GM18508 (cell line): ENCODE results near the gene SLC12A8.

Source experiments
- ATAC-seq: cut with Tn5 transposase; IDR thresholded peaks from one replicate; pipeline ENCODE4 v1.9.1; 2021; ENCODE audit warnings: moderate number of reproducible peaks; ENCODE audit not compliant: insufficient read depth, unreplicated experiment

The SLC12A8 gene

DNA sequence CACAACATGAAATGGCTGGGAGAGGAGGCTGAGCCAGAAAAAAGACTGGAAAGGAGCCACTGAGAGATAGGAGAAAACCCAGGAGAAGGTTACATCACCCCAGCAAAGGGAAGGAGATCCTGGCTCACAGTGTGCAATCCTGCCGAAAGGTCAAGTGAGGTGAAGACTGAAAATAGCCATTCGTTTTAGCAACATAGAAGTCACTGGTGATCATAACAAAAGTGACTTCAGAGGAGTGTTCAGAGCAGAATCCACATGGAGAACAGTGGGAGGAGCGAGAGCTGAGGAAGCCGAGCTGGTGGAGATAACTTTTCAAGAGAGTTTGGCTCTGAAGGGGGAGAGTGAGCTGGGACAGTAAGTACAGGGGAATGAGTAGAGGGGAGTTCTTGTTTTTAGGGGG lies 151.4 kb downstream of the SLC12A8 start:
- ATAC-seq, result no peak

- no peak for ATAC-seq
These were observed 152.9 kb downstream of the SLC12A8 start for GRCh38 chr3:125059488-125060245.

DNA sequence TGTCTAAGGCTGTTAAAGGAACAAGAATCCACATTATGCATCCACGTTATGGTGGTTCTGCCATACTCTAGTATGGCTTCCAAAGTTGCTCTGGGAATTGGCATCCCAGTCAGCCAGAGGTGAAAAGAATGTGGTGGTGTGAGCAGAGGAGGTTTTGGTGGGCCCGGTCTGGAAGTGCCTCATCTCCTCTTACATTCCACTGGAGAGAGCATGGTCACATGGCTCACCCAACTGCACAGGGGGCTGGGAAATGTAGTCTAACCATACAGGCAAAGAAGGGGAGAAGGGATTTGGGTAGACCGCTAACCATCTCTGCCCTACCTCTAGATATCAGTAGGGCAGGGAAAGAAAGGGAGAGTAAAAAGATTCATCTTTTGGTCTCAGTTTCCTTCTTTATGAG lies 153.6 kb downstream of the SLC12A8 start:
- ATAC-seq, result no peak

GRCh38 chr3:125058529-125058928 lies 154.0 kb downstream of the SLC12A8 start:
- no peak for ATAC-seq

DNA sequence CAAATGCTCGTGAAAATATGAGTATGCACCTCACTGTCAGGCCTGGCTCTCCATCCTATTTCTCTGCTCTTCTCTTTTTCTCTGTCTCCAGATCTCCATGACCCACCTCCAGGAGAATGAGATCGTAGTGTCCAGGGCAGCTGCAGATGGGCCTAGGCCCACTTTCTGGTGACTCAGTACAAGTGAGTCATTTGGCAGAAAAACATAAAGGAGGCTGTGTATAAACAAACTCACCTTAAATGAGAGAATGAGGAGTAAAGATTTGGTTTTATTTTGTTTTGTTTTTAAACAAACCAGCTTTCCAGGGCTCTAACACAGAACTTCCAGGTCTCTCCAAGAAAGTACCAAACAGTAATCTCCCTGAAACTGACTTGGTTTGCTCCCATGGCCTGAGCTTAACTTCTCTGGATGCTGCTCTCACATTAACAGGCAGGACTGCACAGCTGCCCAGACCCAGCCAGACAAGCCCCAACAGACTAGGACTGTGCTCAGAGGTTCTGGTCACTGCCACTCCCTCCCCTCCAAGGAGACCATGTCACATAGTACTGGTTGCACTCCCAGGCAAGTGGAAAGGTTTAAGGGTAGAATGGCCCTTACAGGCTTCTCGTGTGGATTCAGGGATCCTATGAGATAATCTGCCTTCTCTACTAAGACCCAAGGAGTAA lies 155.2 kb downstream of the SLC12A8 start:
- no peak for ATAC-seq

- ATAC-seq, result no peak
These were observed 156.4 kb downstream of the SLC12A8 start, which contains the start of gene HEG1 for GRCh38 chr3:125055913-125056745. HEG1 (minus strand) TSS chr3:125055997; CDS start chr3:125055890, 107 bp downstream.

- no peak for ATAC-seq
These were observed 157.1 kb downstream of the SLC12A8 start for GRCh38 chr3:125055331-125055912.

DNA sequence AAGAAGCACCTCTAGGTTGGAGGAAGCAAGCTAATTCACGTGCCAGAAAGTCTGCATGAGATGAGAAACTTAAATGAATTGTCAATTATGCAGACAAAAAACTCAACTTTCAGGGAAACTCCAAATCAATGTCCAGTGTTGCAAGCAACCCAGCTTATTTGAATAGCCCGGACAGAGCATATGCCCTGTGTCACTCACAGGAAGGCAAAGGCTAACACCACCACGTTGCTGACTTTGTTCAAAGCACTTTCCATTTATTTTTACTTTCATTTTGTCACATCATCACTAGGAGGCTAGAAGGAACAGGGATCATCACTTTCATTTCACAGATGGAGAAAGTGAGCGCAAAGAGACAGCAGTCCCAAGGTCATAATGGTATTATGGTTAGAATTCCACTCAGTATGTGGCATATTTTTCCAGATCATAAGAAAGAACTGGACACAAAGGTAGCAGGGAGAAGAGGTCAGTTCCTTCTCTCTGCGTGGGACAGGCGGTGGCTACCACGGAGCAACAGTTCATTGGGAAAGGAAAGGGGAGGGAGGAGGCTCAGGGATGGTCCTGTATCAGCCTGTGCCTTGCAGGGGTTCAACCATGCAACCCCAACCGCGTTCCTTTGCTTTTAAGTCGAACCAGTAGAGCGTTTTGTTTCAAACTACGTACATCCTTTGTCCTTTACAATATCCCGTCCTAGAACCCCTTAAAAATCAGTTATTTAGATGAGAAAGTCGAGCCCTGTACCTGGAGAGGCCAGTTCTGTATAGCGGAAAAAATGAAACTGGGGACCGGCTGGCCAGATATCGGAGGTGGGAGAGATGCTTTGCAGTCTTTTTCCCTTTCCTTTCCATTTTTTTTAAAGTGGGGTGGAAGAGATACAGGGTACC lies 157.9 kb downstream of the SLC12A8 start:
- no peak for ATAC-seq

DNA sequence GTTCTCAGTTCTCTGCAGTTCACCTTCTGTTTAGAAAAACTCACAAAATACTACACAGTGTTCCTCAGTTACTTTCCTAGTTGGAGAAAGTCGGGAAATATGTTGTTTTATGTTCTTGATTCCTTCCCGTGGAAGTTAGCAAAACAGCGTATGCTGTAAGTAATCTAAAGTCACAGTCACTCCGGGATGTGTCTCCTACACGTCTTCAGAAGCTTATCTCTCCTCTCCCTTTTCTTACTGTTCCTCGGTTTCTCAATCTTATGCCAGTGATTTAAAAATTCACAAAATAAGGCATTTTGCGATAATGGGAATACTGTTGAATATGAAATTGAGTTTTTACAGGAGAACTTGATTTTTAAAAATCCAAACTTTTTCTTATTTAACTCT lies 158.5 kb downstream of the SLC12A8 start:
- ATAC-seq, result no peak

GRCh38 chr3:125053304-125053699 lies 159.2 kb downstream of the SLC12A8 start:
- no peak for ATAC-seq

GRCh38 chr3:125052624-125053303 lies 159.8 kb downstream of the SLC12A8 start:
- ATAC-seq, result no peak

GRCh38 chr3:125051715-125052581 lies 160.6 kb downstream of the SLC12A8 start:
- ATAC-seq, result no peak

- no peak for ATAC-seq
These were observed 161.3 kb downstream of the SLC12A8 start for GRCh38 chr3:125051205-125051604.

- no peak for ATAC-seq
These were observed 162.0 kb downstream of the SLC12A8 start for GRCh38 chr3:125050488-125051090.

GRCh38 chr3:125048282-125048681 lies 164.3 kb downstream of the SLC12A8 start:
- no peak for ATAC-seq

DNA sequence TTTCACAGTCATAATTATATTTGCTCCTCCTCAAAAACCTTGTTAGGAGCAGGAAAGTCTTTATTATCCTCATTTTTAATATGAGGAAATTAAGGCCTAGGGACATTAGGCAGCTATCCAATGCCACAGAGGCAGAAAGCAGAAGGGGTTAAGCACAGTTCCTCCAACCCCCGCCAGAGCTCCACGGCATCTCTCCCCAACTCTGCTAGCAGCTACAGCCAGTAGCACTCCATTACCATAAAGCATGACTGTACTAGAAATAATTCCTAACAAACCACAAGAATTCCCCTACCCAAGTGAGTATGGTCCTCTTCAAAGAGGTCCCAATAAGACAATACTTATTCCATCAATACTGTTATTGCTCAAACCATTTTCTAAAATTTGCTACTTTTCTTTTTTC lies 166.6 kb downstream of the SLC12A8 start:
- no peak for ATAC-seq

DNA sequence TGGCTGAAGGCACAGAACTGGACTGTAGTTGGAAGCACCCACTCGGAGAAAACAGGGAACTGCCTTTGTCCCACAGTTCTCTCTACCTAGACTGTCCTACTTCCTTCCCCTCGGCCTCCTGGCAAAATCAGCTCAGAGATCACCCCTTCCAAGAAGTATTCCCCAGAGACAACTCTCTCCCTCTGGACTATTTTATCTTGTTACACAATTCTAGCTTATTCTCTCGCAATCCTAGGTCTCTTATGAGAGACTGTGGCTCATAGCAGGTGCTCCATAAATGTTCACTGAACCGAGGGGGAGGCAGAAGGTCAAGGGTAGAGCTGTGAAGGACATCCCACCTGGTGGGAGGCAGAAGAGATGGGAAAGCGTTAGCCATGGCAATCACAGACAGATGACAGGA lies 167.4 kb downstream of the SLC12A8 start:
- no peak for ATAC-seq
